ENCODE results near the gene PAK1.

PAK1 gene

GRCh38 chr11:77322506-77322905 lies 151.4 kb downstream of the PAK1 start:
- no peak for DNase-seq (ENCODE audit: extremely low spot score)
- CTCF ChIA-PET = no interaction called here
- TF ChIP-seq ELF4 (IDR thresholded peaks at IDR 0.05) (no peak), ARNT (IDR thresholded peaks at IDR 0.05) (no peak), LEF1 (IDR thresholded peaks at IDR 0.05; ENCODE audit: borderline replicate concordance) (no peak), FOXA1 (IDR thresholded peaks at IDR 0.05) (no peak), CTBP1 (IDR thresholded peaks at IDR 0.05; ENCODE audit: borderline replicate concordance) (no peak), NFRKB (IDR thresholded peaks at IDR 0.05) (no peak), HDGF (IDR thresholded peaks at IDR 0.05; ENCODE audit: borderline replicate concordance) (no peak), SUZ12 (IDR thresholded peaks at IDR 0.05) (no peak), ZNF384 (IDR thresholded peaks at IDR 0.05) (no peak), SP1 (IDR thresholded peaks at IDR 0.05) (no peak), TARDBP (IDR thresholded peaks at IDR 0.05) (no peak), FOXK2 (IDR thresholded peaks at IDR 0.05) (no peak), BHLHE40 (IDR thresholded peaks at IDR 0.05; ENCODE audit: borderline replicate concordance) (no peak), L3MBTL2 (conservative IDR thresholded peaks at IDR 0.05) (no peak), FOXM1 (IDR thresholded peaks at IDR 0.05; ENCODE audit: borderline replicate concordance) (no peak)
- TF ChIP-seq, protein P1, sequence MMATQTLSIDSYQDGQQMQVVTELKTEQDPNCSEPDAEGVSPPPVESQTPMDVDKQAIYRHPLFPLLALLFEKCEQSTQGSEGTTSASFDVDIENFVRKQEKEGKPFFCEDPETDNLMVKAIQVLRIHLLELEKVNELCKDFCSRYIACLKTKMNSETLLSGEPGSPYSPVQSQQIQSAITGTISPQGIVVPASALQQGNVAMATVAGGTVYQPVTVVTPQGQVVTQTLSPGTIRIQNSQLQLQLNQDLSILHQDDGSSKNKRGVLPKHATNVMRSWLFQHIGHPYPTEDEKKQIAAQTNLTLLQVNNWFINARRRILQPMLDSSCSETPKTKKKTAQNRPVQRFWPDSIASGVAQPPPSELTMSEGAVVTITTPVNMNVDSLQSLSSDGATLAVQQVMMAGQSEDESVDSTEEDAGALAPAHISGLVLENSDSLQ (IDR thresholded peaks at IDR 0.05) = no peak
- POLR2A ChIA-PET = no interaction called here

DNA sequence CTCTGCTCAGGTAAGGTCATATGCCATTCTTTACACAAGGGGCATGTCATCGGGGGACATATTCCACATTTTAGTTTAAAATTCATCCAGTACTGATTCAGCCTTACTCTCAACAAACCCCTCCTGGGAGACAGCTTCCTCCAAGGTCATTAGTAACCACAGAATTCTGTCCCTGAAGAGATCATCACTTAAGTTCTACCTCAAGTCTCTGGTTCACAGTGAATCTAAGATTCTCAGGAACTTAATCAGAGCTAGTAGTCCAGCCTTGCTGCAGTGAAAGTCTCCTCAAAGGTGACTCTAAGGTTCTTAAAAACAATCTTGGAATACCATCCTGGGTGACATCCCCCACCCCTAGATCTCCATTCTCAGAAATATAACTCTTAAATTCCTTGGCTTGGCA lies 153.5 kb downstream of the PAK1 start:
- no peak for DNase-seq (ENCODE audit: extremely low spot score)
- ChIA-PET POLR2A (no interaction called here), CTCF (no interaction called here)
- TF ChIP-seq FOXK2 (IDR thresholded peaks at IDR 0.05) (no peak), FOXM1 (IDR thresholded peaks at IDR 0.05; ENCODE audit: borderline replicate concordance) (no peak), ZNF384 (IDR thresholded peaks at IDR 0.05) (no peak), FOXA1 (IDR thresholded peaks at IDR 0.05) (no peak), HDGF (IDR thresholded peaks at IDR 0.05; ENCODE audit: borderline replicate concordance) (no peak), TARDBP (IDR thresholded peaks at IDR 0.05) (no peak), L3MBTL2 (conservative IDR thresholded peaks at IDR 0.05) (no peak), BHLHE40 (IDR thresholded peaks at IDR 0.05; ENCODE audit: borderline replicate concordance) (no peak), SP1 (IDR thresholded peaks at IDR 0.05) (no peak), CTBP1 (IDR thresholded peaks at IDR 0.05; ENCODE audit: borderline replicate concordance) (no peak), LEF1 (IDR thresholded peaks at IDR 0.05; ENCODE audit: borderline replicate concordance) (no peak), ELF4 (IDR thresholded peaks at IDR 0.05) (no peak), ARNT (IDR thresholded peaks at IDR 0.05) (no peak), NFRKB (IDR thresholded peaks at IDR 0.05) (no peak), SUZ12 (IDR thresholded peaks at IDR 0.05) (no peak)
- TF ChIP-seq, protein P1 (IDR thresholded peaks at IDR 0.05) = no peak

- POLR2A ChIA-PET = no interaction called here
- TF ChIP-seq HDGF (IDR thresholded peaks at IDR 0.05; ENCODE audit: borderline replicate concordance) = no peak
- no peak for TF ChIP-seq CTBP1 (IDR thresholded peaks at IDR 0.05; ENCODE audit: borderline replicate concordance)
- TF ChIP-seq TARDBP (IDR thresholded peaks at IDR 0.05) = no peak
- TF ChIP-seq FOXK2 (IDR thresholded peaks at IDR 0.05) = no peak
- TF ChIP-seq FOXA1 (IDR thresholded peaks at IDR 0.05) = no peak
- no peak for TF ChIP-seq ARNT (IDR thresholded peaks at IDR 0.05)
- no peak for TF ChIP-seq ZNF384 (IDR thresholded peaks at IDR 0.05)
- TF ChIP-seq BHLHE40 (IDR thresholded peaks at IDR 0.05; ENCODE audit: borderline replicate concordance) = no peak
- TF ChIP-seq L3MBTL2 (conservative IDR thresholded peaks at IDR 0.05) = no peak
- TF ChIP-seq, protein P1 (IDR thresholded peaks at IDR 0.05) = no peak
- TF ChIP-seq FOXM1 (IDR thresholded peaks at IDR 0.05; ENCODE audit: borderline replicate concordance) = no peak
- CTCF ChIA-PET = interaction anchor here (0.6 to 0.7 kb wide), 2 partner anchors 141 to 280 kb away, joined by 3 read pairs; no protein-coding TSS in a partner anchor
- no peak for DNase-seq (ENCODE audit: extremely low spot score)
These were observed 155.3 kb downstream of the PAK1 start for GRCh38 chr11:77318600-77318999.

- ChIA-PET CTCF (no interaction called here), POLR2A (no interaction called here)
- no peak for TF ChIP-seq ELF4 (IDR thresholded peaks at IDR 0.05)
- DNase-seq (ENCODE audit: extremely low spot score) = no peak
These were observed 157.1 kb downstream of the PAK1 start for GRCh38 chr11:77316733-77317342.

DNA sequence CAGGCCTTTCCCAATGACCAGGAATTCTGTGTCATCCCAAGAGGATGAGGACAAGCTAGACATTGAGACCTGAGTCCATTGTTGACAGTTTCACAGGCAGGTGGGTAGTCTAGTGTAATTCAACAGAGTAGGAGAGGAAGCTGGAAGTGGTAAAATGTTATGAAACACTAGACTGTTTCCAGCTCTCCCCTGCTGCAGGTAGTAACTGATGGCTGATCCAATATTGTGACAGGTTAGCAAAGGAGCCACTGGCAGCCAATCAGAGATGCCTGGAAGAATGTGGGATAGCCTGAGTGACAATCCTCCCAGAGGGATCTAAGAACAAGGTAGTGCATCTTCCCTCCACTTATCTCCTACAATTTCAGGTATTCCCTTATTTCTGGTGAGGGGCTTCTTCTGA lies 161.8 kb downstream of the PAK1 start:
- DNase-seq (ENCODE audit: extremely low spot score) = no peak
- POLR2A ChIA-PET = no interaction called here
- CTCF ChIA-PET = no interaction called here
- TF ChIP-seq FOXA1 (IDR thresholded peaks at IDR 0.05) (no peak), HDGF (IDR thresholded peaks at IDR 0.05; ENCODE audit: borderline replicate concordance) (no peak), FOXK2 (IDR thresholded peaks at IDR 0.05) (no peak), L3MBTL2 (conservative IDR thresholded peaks at IDR 0.05) (no peak), TARDBP (IDR thresholded peaks at IDR 0.05) (no peak), CTBP1 (IDR thresholded peaks at IDR 0.05; ENCODE audit: borderline replicate concordance) (no peak), BHLHE40 (IDR thresholded peaks at IDR 0.05; ENCODE audit: borderline replicate concordance) (no peak), NFRKB (IDR thresholded peaks at IDR 0.05) (no peak), SP1 (IDR thresholded peaks at IDR 0.05) (no peak)

GRCh38 chr11:77311701-77312100 lies 162.2 kb downstream of the PAK1 start:
- TF ChIP-seq LEF1 (IDR thresholded peaks at IDR 0.05; ENCODE audit: borderline replicate concordance) = no peak
- TF ChIP-seq HDGF (IDR thresholded peaks at IDR 0.05; ENCODE audit: borderline replicate concordance) = no peak
- TF ChIP-seq TARDBP (IDR thresholded peaks at IDR 0.05) = no peak
- TF ChIP-seq NFRKB (IDR thresholded peaks at IDR 0.05) = no peak
- no peak for TF ChIP-seq BHLHE40 (IDR thresholded peaks at IDR 0.05; ENCODE audit: borderline replicate concordance)
- no peak for TF ChIP-seq CTBP1 (IDR thresholded peaks at IDR 0.05; ENCODE audit: borderline replicate concordance)
- TF ChIP-seq, protein P1 (IDR thresholded peaks at IDR 0.05) = no peak
- TF ChIP-seq FOXK2 (IDR thresholded peaks at IDR 0.05) = no peak
- no peak for TF ChIP-seq ELF4 (IDR thresholded peaks at IDR 0.05)
- no peak for TF ChIP-seq FOXA1 (IDR thresholded peaks at IDR 0.05)
- no peak for TF ChIP-seq SUZ12 (IDR thresholded peaks at IDR 0.05)
- TF ChIP-seq ZNF384 (IDR thresholded peaks at IDR 0.05) = no peak
- TF ChIP-seq L3MBTL2 (conservative IDR thresholded peaks at IDR 0.05) = no peak
- TF ChIP-seq FOXM1 (IDR thresholded peaks at IDR 0.05; ENCODE audit: borderline replicate concordance) = no peak
- TF ChIP-seq SP1 (IDR thresholded peaks at IDR 0.05) = no peak
- TF ChIP-seq ARNT (IDR thresholded peaks at IDR 0.05) = no peak
- POLR2A ChIA-PET = no interaction called here
- DNase-seq (ENCODE audit: extremely low spot score) = no peak
- CTCF ChIA-PET = no interaction called here

Data from HEK293T (cell line).